GM15510 (cell line): Measurements from ENCODE around the gene RXFP1.

Source experiments
- POLR2A ChIP-seq: IDR thresholded peaks from 3 replicates; pipeline ENCODE4 v1.6.1; 2011; ENCODE audit warnings: borderline replicate concordance; ENCODE audit not compliant: insufficient read length; ENCODE audit errors: extremely low read depth

Gene RXFP1

DNA sequence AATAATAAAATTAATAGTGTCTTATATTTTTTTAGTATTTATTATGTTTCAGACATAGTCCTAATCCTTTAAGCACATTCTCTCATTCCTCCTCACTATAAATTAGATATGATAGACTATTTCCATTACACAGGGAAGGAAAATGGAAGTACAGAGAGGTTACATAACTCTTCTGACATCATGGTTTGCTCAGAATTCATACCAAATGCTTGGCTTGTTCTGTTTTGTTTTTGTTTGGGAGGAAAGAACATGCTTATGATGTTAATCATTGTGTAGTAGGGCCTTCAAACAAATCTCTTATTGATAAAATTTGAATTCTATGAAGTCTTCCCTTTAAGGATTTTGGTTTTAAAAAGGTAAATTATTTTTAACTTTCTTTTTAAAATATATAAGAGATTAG is 59.5 kb downstream of the RXFP1 start:
- TF ChIP-seq POLR2A = no peak

- no peak for TF ChIP-seq POLR2A
Measured at GRCh38 chr4:158586881-158587280, 65.2 kb downstream of the RXFP1 start.

GRCh38 chr4:158588285-158588684 is 66.6 kb downstream of the RXFP1 start:
- no peak for TF ChIP-seq POLR2A

DNA sequence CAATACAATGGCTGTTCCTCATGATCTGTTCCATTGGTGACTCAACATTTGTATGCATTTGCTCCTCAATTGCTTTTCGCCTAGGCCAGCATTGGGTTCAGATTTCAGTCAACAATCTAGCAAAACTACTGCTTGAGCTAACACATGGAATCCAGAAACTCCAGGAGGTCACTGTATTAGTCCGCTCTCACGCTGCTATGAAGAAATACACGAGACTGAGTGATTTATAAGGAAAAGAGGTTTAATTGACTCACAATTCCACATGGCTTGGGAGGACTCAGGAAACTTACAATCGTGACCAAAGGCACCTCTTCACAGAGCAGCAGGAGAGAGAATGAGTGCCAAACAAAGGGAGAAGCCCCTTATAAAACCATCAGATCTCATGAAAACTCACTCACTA is 67.1 kb downstream of the RXFP1 start:
- no peak for TF ChIP-seq POLR2A

- no peak for TF ChIP-seq POLR2A
Measured at GRCh38 chr4:158590306-158590705, 68.6 kb downstream of the RXFP1 start.

DNA sequence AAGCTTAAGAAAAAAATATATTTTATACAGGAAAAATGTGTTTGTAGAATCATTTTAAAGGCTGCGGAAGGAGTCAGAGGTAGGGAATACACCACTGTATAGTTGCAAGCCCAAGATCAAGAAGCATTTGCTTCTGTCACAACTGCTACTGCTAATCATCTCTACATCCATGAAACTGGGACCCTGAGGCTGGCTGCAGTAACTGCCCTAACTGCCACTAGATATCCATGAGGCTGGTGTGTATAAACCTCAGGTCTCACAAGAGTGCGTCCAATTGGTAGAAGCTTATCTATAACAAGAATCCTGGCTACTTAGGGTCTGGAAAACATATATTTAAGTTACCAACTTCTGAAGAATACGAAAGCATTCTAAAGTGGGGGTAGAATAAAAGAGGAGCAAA is 69.1 kb downstream of the RXFP1 start:
- TF ChIP-seq POLR2A = no peak

DNA sequence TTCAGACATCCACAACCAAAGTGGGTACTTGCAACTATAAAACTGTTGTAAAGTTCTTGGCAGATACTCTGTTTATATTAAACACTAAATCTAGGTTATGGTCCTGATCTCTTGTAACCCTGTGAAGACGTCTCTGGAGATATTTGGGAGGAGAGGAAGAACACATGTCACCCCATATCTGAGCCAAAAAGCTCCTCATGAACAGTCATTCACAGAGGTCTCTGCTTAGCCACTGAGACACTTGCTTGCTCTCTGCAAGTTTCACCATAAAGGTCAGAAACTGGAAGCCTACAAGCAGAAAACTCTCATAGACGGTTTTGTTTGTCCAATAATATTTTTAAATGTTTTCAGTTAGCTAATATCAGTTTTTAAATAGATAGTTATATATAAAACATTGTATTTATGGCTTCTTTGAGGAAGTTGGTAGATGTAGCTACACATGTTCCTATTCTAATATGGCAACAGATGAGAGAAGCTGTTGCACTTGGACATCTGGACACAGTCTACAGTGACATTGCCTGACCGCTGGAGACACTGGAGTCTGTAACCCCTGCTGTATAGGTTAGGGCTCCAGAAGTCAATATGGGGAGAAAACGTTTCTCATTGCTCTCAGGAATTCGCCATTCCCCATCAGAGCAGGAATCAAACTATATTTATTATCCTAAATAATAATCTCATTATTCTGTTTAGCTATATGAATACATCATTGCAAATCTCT is 76.4 kb downstream of the RXFP1 start:
- no peak for TF ChIP-seq POLR2A

- TF ChIP-seq POLR2A = no peak
Measured at GRCh38 chr4:158599150-158599549, 77.5 kb downstream of the RXFP1 start.

DNA sequence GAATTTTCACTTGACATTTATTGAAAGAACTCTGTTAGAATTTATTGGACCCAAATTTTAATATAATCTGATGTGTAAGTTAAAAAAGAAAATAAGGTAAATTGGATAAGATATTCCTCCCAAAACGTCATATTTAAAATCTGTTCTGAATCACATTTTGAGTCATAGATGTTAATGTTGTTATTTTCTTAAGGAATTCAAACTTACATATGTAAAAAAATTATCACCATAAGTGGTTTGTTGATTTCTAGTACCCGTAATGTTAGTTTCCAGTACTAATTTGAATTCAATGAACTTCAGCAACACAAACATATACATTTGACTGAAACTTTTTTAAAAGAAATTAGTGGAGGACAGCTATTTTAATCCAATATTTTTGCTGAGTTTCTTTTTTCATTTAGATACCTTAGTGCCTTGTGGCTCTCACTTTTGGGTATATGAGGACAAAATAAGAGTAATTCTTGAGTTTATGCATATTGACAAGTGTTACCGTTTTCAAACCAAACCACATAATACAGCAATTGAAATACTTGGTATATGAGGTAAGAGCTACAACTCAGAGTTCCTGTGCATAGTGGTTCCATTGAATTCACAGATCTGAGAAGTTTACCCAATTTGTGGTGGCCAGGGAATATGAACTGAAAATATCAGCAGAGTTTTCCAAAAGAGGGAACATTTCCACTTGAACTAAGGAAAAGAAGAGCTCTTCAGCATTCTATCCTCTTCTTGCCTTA is 78.2 kb downstream of the RXFP1 start:
- no peak for TF ChIP-seq POLR2A

DNA sequence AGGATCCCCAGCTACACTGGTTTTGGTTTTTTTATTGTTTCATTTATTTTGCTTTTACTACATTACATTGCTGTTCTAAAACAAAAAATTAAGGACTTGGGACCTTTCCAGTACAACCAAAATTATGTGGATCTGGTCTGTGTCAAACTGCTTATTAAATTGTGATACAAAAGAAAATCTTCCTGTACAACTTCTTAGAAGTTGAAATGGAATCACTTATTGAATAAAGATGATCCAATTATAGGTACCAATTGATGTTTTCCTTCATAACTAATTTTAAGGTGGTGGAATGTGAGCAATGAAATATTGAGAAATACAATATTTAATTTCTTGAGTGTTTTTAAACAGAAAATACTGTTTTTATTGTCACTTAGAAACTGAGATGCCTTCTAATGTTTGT is 82.7 kb downstream of the RXFP1 start:
- TF ChIP-seq POLR2A = no peak

DNA sequence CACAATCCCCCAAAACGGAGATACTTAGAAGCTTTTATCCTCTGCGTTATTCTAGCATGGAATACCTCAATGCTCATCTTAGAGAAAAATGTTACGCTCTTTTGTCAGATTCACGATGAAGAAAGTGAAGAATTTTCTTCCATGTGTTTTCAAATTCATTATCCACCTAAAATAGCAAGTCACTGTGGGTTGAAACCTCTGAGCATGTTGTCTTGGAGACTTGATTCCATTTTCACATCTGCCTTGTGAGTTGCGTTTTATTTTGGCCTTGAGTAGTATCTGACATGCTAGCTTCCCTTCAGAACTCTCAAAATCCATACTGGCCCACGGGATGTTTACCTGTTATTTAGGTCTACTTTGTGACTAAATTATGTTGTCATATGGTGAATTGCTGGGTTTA is 83.7 kb downstream of the RXFP1 start:
- no peak for TF ChIP-seq POLR2A

- TF ChIP-seq POLR2A = no peak
Measured at GRCh38 chr4:158606969-158607368, 85.3 kb downstream of the RXFP1 start.

GRCh38 chr4:158609116-158609515 is 87.4 kb downstream of the RXFP1 start:
- TF ChIP-seq POLR2A = no peak

- TF ChIP-seq POLR2A = no peak
Measured at GRCh38 chr4:158610790-158611189, 89.1 kb downstream of the RXFP1 start.

DNA sequence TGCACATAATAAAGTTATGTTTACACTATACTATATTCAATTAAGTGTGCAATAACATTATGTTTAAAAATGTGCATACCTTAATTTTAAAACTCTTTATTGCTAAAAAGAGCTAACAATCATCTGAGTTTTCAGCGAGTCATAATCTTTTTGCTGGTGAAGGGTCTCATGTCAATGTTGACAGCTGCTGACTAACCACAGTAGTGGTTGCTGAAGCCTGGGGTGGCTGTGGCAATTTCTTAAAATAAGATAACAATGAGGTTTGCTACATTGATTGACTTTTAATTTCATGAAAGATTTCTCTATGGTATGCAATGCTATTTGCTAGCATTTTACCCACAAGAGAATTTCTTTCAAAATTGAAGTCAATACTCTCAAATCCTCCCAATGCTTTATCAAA is 91.4 kb downstream of the RXFP1 start:
- no peak for TF ChIP-seq POLR2A

DNA sequence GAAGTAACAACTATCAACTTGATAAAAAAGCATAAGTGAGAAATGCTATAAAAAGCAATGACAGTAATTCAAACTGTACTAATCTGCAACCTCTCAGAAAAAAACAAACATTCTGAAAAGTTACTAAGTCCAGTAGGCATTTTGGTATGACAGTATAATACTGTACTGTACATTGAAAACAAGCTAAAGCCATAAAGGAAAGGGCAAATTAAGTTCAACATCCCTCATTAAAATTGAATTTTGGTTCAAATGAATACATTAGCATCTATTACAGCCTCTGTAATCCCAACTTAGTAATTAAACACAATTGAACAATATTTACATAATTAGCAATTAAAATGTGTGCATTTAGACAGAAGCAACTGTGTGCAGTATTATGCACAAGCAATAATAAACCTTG is 96.3 kb downstream of the RXFP1 start:
- TF ChIP-seq POLR2A = no peak

DNA sequence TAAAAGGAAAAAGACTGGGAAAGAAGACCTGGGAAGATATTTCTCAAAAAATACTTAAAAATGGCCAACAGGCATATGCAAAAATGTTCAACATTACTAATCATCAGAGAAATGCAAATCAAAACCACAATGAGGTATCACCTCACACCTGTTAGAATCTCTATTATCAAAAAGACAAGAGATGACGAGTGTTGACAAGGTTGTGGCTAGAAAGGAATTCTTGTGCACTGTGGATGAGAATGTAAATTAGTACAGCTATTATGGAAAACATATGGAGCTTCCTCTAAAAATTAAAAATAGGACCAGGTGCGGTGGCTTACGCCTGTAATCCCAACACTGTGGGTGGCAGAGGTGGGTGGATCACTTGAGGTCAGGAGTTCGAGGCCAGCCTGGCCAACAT is 100.0 kb downstream of the RXFP1 start:
- no peak for TF ChIP-seq POLR2A

DNA sequence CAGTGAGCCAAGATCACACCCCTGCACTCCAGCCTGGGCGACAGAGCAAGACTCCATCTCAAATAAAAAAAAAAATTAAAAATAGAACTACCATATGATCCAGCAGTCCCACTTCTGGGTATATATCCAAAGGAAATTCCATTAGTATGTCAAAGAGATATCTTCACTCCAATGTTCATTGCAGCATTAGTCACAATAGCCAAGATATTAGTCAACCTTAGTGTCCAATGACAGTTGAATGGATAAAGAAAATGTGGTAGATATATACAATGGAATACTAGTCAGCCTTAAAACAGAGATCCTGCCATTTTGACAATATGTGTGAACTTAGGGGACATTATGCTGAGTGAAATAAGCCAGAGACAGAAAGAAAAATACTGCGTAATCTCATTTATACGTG is 100.6 kb downstream of the RXFP1 start:
- TF ChIP-seq POLR2A = no peak
